Measurements from ENCODE around the gene CX3CL1. TPM values are rescaled to one million over a fixed set of nuclear protein-coding genes. Genes with fewer than 3 reads are reported as not detected.

The CX3CL1 gene
- total and polyA plus RNA-seq, 9 donors, result 2.2 to 12.2 (median 6.9) TPM

DNA sequence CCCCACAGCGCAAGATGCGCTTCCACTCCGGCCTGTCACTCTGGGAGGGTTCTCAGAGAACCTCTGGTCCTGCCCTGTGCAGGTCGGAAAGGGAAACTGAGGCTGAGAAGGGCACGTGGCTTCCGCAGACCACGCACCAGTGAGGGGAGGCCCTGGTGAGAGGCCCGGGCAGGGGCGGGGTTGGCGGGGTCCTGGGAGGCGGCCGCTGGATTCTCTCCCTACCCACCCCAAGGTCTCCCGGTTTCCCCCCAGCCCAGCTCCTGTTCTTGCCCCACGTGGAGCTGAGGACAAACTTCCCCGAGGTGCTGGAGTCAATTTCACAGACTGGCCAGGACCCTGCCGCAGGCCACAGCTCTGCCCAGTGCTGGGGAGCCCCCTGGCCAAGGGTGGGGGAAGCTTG, 43.8 kb downstream of the CX3CL1 start:
- DNase-seq, result no peak
- Histone ChIP-seq H3K36me3 (no peaks in the 10 kb centered on the region), H3K9me3 (no peaks in the 10 kb centered on the region), H3K27me3 (no peaks in the 10 kb centered on the region), H3K27ac (no peak overlapping the region), H3K4me3 (no peak overlapping the region), H3K4me1 (ENCODE audit: insufficient read depth) (peaks cover 1% of the 10 kb centered on the region)
- intact Hi-C loops (cut with DNase I), result loop anchor here (2.0 to 10.0 kb wide), 4 partner anchors 99 to 331 kb away; no protein-coding TSS in a partner anchor
- TF ChIP-seq EP300 (IDR thresholded peaks at IDR 0.05), result no peak
- TF ChIP-seq, protein P1, sequence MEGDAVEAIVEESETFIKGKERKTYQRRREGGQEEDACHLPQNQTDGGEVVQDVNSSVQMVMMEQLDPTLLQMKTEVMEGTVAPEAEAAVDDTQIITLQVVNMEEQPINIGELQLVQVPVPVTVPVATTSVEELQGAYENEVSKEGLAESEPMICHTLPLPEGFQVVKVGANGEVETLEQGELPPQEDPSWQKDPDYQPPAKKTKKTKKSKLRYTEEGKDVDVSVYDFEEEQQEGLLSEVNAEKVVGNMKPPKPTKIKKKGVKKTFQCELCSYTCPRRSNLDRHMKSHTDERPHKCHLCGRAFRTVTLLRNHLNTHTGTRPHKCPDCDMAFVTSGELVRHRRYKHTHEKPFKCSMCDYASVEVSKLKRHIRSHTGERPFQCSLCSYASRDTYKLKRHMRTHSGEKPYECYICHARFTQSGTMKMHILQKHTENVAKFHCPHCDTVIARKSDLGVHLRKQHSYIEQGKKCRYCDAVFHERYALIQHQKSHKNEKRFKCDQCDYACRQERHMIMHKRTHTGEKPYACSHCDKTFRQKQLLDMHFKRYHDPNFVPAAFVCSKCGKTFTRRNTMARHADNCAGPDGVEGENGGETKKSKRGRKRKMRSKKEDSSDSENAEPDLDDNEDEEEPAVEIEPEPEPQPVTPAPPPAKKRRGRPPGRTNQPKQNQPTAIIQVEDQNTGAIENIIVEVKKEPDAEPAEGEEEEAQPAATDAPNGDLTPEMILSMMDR (IDR thresholded peaks at IDR 0.05), result no peak
- no peak for TF ChIP-seq POLR2A (IDR thresholded peaks at IDR 0.05)
- 85 to 86% (median 85%) methylated on average over 16 of the region's 16 CpGs for WGBS, 3 donors

DNA sequence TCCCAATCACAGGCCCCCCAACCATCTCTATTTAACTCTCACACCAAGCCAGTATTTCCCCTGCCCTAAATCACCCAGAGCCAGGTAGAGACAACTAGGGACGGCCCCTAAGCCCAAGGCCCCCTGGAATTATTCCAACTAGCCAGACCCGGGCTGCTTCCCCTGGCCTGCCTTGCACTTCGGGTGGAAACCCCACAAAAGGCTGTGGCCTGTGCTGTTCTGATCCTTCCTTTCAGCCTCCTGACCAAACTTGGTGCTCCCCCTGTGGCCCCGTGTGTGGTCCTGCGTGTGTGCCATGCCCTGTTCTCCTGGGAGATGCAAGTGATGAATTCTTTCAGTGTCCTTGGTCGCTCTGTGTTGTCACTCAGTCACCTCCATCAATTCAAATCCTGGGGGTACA, 47.2 kb downstream of the CX3CL1 start:
- no peak overlapping the region for H3K27ac ChIP-seq
- intact Hi-C loops (cut with DNase I), result loop anchor here in 3 of 4 donors (2.0 to 10.0 kb wide), 4 partner anchors 95 to 335 kb away; no protein-coding TSS in a partner anchor
- 71 to 74% (median 73%) methylated on average over 6 of the region's 6 CpGs for WGBS, 3 donors
- TF ChIP-seq EP300 (IDR thresholded peaks at IDR 0.05) (no peak), POLR2A (IDR thresholded peaks at IDR 0.05) (no peak)
- TF ChIP-seq, protein P1 (IDR thresholded peaks at IDR 0.05), result no peak
- DNase-seq, result no peak
- peaks cover 5% of the 10 kb centered on the region for H3K4me1 ChIP-seq (ENCODE audit: insufficient read depth)
- no peaks in the 10 kb centered on the region for H3K36me3 ChIP-seq
- H3K27me3 ChIP-seq, result no peaks in the 10 kb centered on the region
- no peak overlapping the region for H3K4me3 ChIP-seq
- no peaks in the 10 kb centered on the region for H3K9me3 ChIP-seq

DNA sequence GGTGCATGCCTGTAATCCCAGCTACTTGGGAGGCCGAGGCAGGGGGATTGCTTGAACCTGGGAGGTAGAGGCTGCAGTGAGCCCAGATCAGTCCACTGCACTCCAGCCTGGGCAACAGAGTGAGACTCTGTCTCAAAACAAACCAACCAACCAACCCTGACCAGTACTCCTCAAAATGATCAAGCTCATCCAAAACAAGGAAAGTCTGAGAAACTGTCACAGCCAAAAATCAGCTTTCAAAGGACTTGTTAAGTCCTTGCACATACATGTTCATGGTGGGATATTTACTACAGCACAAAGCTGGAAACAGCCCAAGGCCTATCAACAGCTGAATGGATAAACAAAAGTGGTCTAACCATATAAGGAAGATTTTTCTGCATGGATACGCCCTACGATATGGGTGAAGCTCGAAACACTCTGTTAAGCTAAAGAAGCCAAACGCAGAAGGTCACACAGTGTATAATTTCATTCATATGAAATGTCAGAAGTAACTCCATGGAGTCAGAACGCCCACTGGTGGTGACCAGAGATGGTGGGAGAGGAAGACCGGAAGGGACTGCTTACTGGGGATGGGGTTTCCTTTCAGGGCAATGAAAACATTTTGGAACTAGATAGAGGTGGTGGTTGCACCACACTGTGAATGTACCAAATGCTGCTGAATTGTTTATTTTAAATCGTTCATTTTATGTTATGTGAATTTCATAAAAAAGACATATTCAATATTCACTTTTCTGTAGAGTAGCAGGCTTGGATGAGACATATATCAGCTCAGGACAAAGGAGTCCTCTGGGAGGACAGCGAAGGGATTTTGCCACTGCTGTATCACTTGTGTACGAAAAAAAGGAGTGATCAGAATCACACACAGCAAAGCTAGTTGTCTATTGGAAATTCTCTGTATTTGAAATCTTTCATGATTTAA, 50.0 kb downstream of the CX3CL1 start:
- Histone ChIP-seq H3K9me3 (no peaks in the 10 kb centered on the region), H3K4me3 (no peak overlapping the region), H3K36me3 (no peaks in the 10 kb centered on the region), H3K27ac (no peak overlapping the region), H3K4me1 (ENCODE audit: insufficient read depth) (peaks cover 4% of the 10 kb centered on the region), H3K27me3 (no peaks in the 10 kb centered on the region)
- no peak for TF ChIP-seq EP300 (IDR thresholded peaks at IDR 0.05)
- TF ChIP-seq, protein P1 (IDR thresholded peaks at IDR 0.05), result peak in 1 of 3 donors; percentile 29
- no peak for TF ChIP-seq POLR2A (IDR thresholded peaks at IDR 0.05)
- intact Hi-C loops (cut with DNase I), result loop anchor here in 1 of 4 donors (5.0 kb wide), 1 partner anchor 340 kb away; no protein-coding TSS in a partner anchor
- peak; percentile 31 to 64 (median 51) for DNase-seq
- 20 to 28% (median 23%) methylated on average over 10 of the region's 10 CpGs for WGBS, 3 donors

DNA sequence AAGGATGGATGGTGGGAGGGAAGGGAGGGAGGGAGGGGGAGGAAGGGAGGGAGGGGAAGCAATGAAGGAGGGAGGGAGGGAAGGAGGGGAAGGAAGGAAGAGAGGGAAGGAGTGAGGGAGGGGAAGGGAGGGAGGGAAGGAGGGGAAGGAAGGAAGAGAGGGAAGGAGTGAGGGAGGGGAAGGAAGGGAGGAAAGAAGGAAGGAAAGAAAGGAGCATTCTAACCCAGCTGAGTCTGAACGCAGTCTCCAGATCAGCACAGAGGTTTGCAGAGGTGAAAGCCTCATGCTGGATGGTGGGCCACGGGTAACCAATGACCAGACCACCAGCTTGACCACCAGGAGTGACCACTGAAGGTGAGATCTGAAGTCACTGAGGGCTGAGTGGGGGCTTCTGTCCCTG, 50.9 kb downstream of the CX3CL1 start:
- DNase-seq, result no peak
- WGBS, 3 donors, result 63 to 70% (median 67%) methylated on average over 2 of the region's 2 CpGs
- Histone ChIP-seq H3K27me3 (no peaks in the 10 kb centered on the region), H3K4me3 (no peak overlapping the region), H3K4me1 (ENCODE audit: insufficient read depth) (peaks cover 4% of the 10 kb centered on the region), H3K9me3 (no peaks in the 10 kb centered on the region), H3K36me3 (no peaks in the 10 kb centered on the region), H3K27ac (no peak overlapping the region)
- intact Hi-C loops (cut with DNase I), result loop anchor here in 1 of 4 donors (5.0 kb wide), 1 partner anchor 341 kb away; no protein-coding TSS in a partner anchor
- TF ChIP-seq POLR2A (IDR thresholded peaks at IDR 0.05) (no peak), EP300 (IDR thresholded peaks at IDR 0.05) (no peak)
- TF ChIP-seq, protein P1 (IDR thresholded peaks at IDR 0.05), result no peak

All from ovary (tissue), 9 donors.